OCI-LY1 (cell line): ENCODE results near the gene HOXD4.

Experiments used
- EZH2 ChIP-seq: fragments of 200-600 bp; sonication (generic), shearing (Covaris generic); IDR thresholded peaks from 2 replicates; pipeline ENCODE4 v1.8.0; 2017; ENCODE audit warnings: borderline replicate concordance, mixed run types, mild to moderate bottlenecking, antibody characterized with exemption, low read length, moderate library complexity, mixed read lengths
- TF ChIP-seq, protein P1 (sequence below): fragments of 200-600 bp; sonication (generic), shearing (Covaris generic); IDR thresholded peaks from 2 replicates; pipeline ENCODE4 v1.5.1; 2017; ENCODE audit warnings: mild to moderate bottlenecking, antibody characterized with exemption, low read length, moderate library complexity, mixed read lengths

GRCh38 chr2:176115883-176116813 is 35.2 kb upstream of the HOXD4 start, which contains the start of gene HOXD10:
- TF ChIP-seq, protein P1, sequence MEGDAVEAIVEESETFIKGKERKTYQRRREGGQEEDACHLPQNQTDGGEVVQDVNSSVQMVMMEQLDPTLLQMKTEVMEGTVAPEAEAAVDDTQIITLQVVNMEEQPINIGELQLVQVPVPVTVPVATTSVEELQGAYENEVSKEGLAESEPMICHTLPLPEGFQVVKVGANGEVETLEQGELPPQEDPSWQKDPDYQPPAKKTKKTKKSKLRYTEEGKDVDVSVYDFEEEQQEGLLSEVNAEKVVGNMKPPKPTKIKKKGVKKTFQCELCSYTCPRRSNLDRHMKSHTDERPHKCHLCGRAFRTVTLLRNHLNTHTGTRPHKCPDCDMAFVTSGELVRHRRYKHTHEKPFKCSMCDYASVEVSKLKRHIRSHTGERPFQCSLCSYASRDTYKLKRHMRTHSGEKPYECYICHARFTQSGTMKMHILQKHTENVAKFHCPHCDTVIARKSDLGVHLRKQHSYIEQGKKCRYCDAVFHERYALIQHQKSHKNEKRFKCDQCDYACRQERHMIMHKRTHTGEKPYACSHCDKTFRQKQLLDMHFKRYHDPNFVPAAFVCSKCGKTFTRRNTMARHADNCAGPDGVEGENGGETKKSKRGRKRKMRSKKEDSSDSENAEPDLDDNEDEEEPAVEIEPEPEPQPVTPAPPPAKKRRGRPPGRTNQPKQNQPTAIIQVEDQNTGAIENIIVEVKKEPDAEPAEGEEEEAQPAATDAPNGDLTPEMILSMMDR: no peak
- no peak for TF ChIP-seq EZH2
